ENCODE measurements around the gene PPP1R18. TPM values are rescaled to one million over a fixed set of nuclear protein-coding genes. Genes with fewer than 3 reads are reported as not detected.
A peak's percentile ranks its signal among the peaks of the same experiment; 100 is the strongest.
"Not testable (repeated sequence)": the region's sequence is repeated elsewhere in the genome, so short reads cannot be mapped to it uniquely, and the experiment has no call there.

Gene PPP1R18
- total and polyA plus RNA-seq, 2 experiments from 2014 or later, result 13.0 to 43.5 TPM

GRCh38 chr6:30672445-30673253, 13.8 kb downstream of the PPP1R18 start, which contains the start of gene DHX16:
DHX16 (minus strand) TSS chr6:30673006; CDS start chr6:30672841, 165 bp downstream.
- H3K4me1 ChIP-seq (ENCODE audit: low read depth), result peaks cover 11% of the 10 kb centered on the region
- H3K27me3 ChIP-seq, result no peaks in the 10 kb centered on the region
- H3K9me3 ChIP-seq (ENCODE audit: low read depth), result no peaks in the 10 kb centered on the region
- DNase-seq (ENCODE audit: low read depth in 1 of 2, low spot score in 1 of 2), result peak; percentile 96 to 98
- peak within 1 kb of the TSS; percentile 77 for H3K4me3 ChIP-seq
- H3K36me3 ChIP-seq, result peaks cover 24% of the 10 kb centered on the region
- H3K27ac ChIP-seq, result peak within 1 kb of the TSS; percentile 74
- peak; percentile 90 for TF ChIP-seq CTCF (IDR thresholded peaks at IDR 0.05; ENCODE audit: low read depth, low read length)

GRCh38 chr6:30670760-30671527, 15.5 kb downstream of the PPP1R18 start:
- Histone ChIP-seq H3K27ac (peak overlapping the region; percentile 57), H3K9me3 (ENCODE audit: low read depth) (no peaks in the 10 kb centered on the region), H3K4me1 (ENCODE audit: low read depth) (peaks cover 11% of the 10 kb centered on the region), H3K4me3 (no peak overlapping the region), H3K36me3 (peaks cover 20% of the 10 kb centered on the region), H3K27me3 (no peaks in the 10 kb centered on the region)
- peak; percentile 15 for TF ChIP-seq CTCF (IDR thresholded peaks at IDR 0.05; ENCODE audit: low read depth, low read length)
- no peak for DNase-seq (ENCODE audit: low read depth in 1 of 2, low spot score in 1 of 2)

GRCh38 chr6:30666300-30666699, 20.1 kb downstream of the PPP1R18 start:
- H3K27me3 ChIP-seq; H3K4me1 ChIP-seq (ENCODE audit: low read depth); H3K9me3 ChIP-seq (ENCODE audit: low read depth); H3K4me3 ChIP-seq; H3K27ac ChIP-seq; DNase-seq (ENCODE audit: low read depth in 1 of 2, low spot score in 1 of 2): not testable (repeated sequence)
- H3K36me3 ChIP-seq, result peaks cover 51% of the 10 kb centered on the region

GRCh38 chr6:30664994-30665767, 21.3 kb downstream of the PPP1R18 start:
- H3K27ac ChIP-seq, result no peak overlapping the region
- no peak for DNase-seq (ENCODE audit: low read depth in 1 of 2, low spot score in 1 of 2)
- peaks cover 51% of the 10 kb centered on the region for H3K36me3 ChIP-seq
- no peaks in the 10 kb centered on the region for H3K4me1 ChIP-seq (ENCODE audit: low read depth)
- no peaks in the 10 kb centered on the region for H3K9me3 ChIP-seq (ENCODE audit: low read depth)
- H3K4me3 ChIP-seq, result no peak overlapping the region
- no peaks in the 10 kb centered on the region for H3K27me3 ChIP-seq
- no peak for TF ChIP-seq CTCF (IDR thresholded peaks at IDR 0.05; ENCODE audit: low read depth, low read length)

GRCh38 chr6:30657922-30658321, 28.5 kb downstream of the PPP1R18 start:
- not testable (repeated sequence) for H3K27ac ChIP-seq; DNase-seq (ENCODE audit: low read depth in 1 of 2, low spot score in 1 of 2); H3K9me3 ChIP-seq (ENCODE audit: low read depth); H3K4me1 ChIP-seq (ENCODE audit: low read depth); H3K4me3 ChIP-seq; H3K27me3 ChIP-seq
- H3K36me3 ChIP-seq, result peaks cover 70% of the 10 kb centered on the region

- H3K36me3 ChIP-seq, result peaks cover 71% of the 10 kb centered on the region
Measured at GRCh38 chr6:30657454-30657853, 29.0 kb downstream of the PPP1R18 start.

More at GRCh38 chr6:30657454-30657853, 29.0 kb downstream of the PPP1R18 start:
- no peak for DNase-seq (ENCODE audit: low read depth in 1 of 2, low spot score in 1 of 2)
- H3K27ac ChIP-seq, result no peak overlapping the region
- no peak for TF ChIP-seq CTCF (IDR thresholded peaks at IDR 0.05; ENCODE audit: low read depth, low read length)
- no peak overlapping the region for H3K4me3 ChIP-seq
- H3K27me3 ChIP-seq, result no peaks in the 10 kb centered on the region
- H3K4me1 ChIP-seq (ENCODE audit: low read depth), result no peaks in the 10 kb centered on the region
- H3K9me3 ChIP-seq (ENCODE audit: low read depth), result no peaks in the 10 kb centered on the region

Data from cardiac muscle cell (in vitro differentiated cells and primary cell).